SU-DHL-6 (cell line): ENCODE results near the gene ELF2.

Experiments
- EZH2phosphoT487 ChIP-seq: fragments of 200-600 bp; sonication (generic), shearing (Covaris generic); conservative IDR thresholded peaks from 2 replicates; pipeline ENCODE4 v1.6.1; 2018; ENCODE audit warnings: mild to moderate bottlenecking, antibody characterized with exemption, low read length, moderate library complexity, mixed read lengths
- TF ChIP-seq, protein P1 (sequence below): fragments of 200-600 bp; sonication (generic); IDR thresholded peaks from one replicate; pipeline ENCODE4 v1.5.1; 2017; ENCODE audit warnings: antibody characterized with exemption, mild to moderate bottlenecking, low read length, moderate library complexity; ENCODE audit not compliant: insufficient read depth, poor library complexity, severe bottlenecking

GRCh38 chr4:139223682-139224317, 46.8 kb upstream of the ELF2 start:
- TF ChIP-seq, protein P1, sequence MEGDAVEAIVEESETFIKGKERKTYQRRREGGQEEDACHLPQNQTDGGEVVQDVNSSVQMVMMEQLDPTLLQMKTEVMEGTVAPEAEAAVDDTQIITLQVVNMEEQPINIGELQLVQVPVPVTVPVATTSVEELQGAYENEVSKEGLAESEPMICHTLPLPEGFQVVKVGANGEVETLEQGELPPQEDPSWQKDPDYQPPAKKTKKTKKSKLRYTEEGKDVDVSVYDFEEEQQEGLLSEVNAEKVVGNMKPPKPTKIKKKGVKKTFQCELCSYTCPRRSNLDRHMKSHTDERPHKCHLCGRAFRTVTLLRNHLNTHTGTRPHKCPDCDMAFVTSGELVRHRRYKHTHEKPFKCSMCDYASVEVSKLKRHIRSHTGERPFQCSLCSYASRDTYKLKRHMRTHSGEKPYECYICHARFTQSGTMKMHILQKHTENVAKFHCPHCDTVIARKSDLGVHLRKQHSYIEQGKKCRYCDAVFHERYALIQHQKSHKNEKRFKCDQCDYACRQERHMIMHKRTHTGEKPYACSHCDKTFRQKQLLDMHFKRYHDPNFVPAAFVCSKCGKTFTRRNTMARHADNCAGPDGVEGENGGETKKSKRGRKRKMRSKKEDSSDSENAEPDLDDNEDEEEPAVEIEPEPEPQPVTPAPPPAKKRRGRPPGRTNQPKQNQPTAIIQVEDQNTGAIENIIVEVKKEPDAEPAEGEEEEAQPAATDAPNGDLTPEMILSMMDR, result no peak
- TF ChIP-seq EZH2phosphoT487, result no peak
